HEK293T (cell line): ENCODE results near the gene ZNF382.

Experiments
- ARNT ChIP-seq: fragments of 450-650 bp; IDR thresholded peaks from 2 replicates; pipeline ENCODE4 v1.6.1; 2017; ENCODE audit warnings: mild to moderate bottlenecking
- BHLHE40 ChIP-seq: fragments of 450-650 bp; IDR thresholded peaks from 2 replicates; pipeline ENCODE4 v1.6.1; 2016; ENCODE audit warnings: mild to moderate bottlenecking, moderate library complexity, borderline replicate concordance
- ELF4 ChIP-seq: fragments of 450-650 bp; IDR thresholded peaks from 2 replicates; pipeline ENCODE4 v1.6.1; 2017; ENCODE audit warnings: antibody characterized with exemption
- FOXA1 ChIP-seq: fragments of 450-650 bp; IDR thresholded peaks from 2 replicates; pipeline ENCODE4 v1.6.1; 2016; ENCODE audit warnings: mild to moderate bottlenecking
- FOXK2 ChIP-seq: fragments of 450-650 bp; IDR thresholded peaks from 2 replicates; pipeline ENCODE4 v1.6.1; 2016; ENCODE audit warnings: mild to moderate bottlenecking
- FOXM1 ChIP-seq: fragments of 450-650 bp; IDR thresholded peaks from 2 replicates; pipeline ENCODE4 v1.6.1; 2017; ENCODE audit warnings: mild to moderate bottlenecking, borderline replicate concordance
- L3MBTL2 ChIP-seq: fragments of 450-650 bp; conservative IDR thresholded peaks from 2 replicates; pipeline ENCODE4 v1.6.1; 2016; ENCODE audit warnings: mild to moderate bottlenecking
- LEF1 ChIP-seq: fragments of 450-650 bp; IDR thresholded peaks from 2 replicates; pipeline ENCODE4 v1.6.1; 2017; ENCODE audit warnings: mild to moderate bottlenecking, borderline replicate concordance
- SP1 ChIP-seq: fragments of 450-650 bp; IDR thresholded peaks from 2 replicates; pipeline ENCODE4 v1.6.1; 2017
- SUZ12 ChIP-seq: fragments of 450-650 bp; IDR thresholded peaks from 2 replicates; pipeline ENCODE4 v1.6.1; 2016; ENCODE audit warnings: mild to moderate bottlenecking

- no peak for TF ChIP-seq ELF4
- TF ChIP-seq BHLHE40, result no peak
- TF ChIP-seq L3MBTL2, result no peak
- TF ChIP-seq LEF1, result no peak
- no peak for TF ChIP-seq FOXA1
- no peak for TF ChIP-seq FOXM1
- TF ChIP-seq SP1, result no peak
- TF ChIP-seq FOXK2, result no peak
- TF ChIP-seq ARNT, result no peak
- no peak for TF ChIP-seq SUZ12
Observed at GRCh38 chr19:36679455-36679854, 74.3 kb downstream of the ZNF382 start.
